Neural cell (in vitro differentiated cells): ENCODE measurements around the gene BRIP1. TPM values are rescaled to one million over a fixed set of nuclear protein-coding genes. Genes with fewer than 3 reads are reported as not detected.

Source experiments
- H2AFZ ChIP-seq: fragments of 200-600, 300-800 bp; sonication (generic), shearing (Covaris generic); 2 replicates; pipeline ENCODE4 v1.6.0; 2014; ENCODE audit warnings: low read depth, mild to moderate bottlenecking, antibody characterized with exemption, low read length, moderate library complexity
- H3F3A ChIP-seq: fragments of 200-600 bp; shearing (Covaris generic); 2 replicates; pipeline ENCODE4 v1.6.1; 2016; ENCODE audit warnings: mild to moderate bottlenecking, moderate library complexity, mixed read lengths, antibody characterized with exemption, low read length; ENCODE audit not compliant: insufficient read depth, poor library complexity, severe bottlenecking
- H3K27ac ChIP-seq: fragments of 200-600, 300-800 bp; sonication (generic), shearing (Covaris generic); 2 replicates; pipeline ENCODE4 v1.5.1; 2014; ENCODE audit warnings: mild to moderate bottlenecking, low read length, moderate library complexity
- H3K27me3 ChIP-seq: fragments of 300-800, 200-600 bp; sonication (generic), shearing (Covaris generic); 2 replicates; pipeline ENCODE4 v1.6.0; 2014; ENCODE audit warnings: mild to moderate bottlenecking, low read depth, low read length, moderate library complexity; ENCODE audit not compliant: insufficient read depth
- H3K36me3 ChIP-seq: fragments of 300-800, 200-600 bp; sonication (generic), shearing (Covaris generic); 2 replicates; pipeline ENCODE4 v1.5.1; 2014; ENCODE audit warnings: mild to moderate bottlenecking, antibody characterized with exemption, low read length, moderate library complexity; ENCODE audit not compliant: insufficient read depth
- H3K4me2 ChIP-seq: fragments of 300-800, 200-600 bp; sonication (generic), shearing (Covaris generic); 2 replicates; pipeline ENCODE4 v1.6.0; 2014; ENCODE audit warnings: mild to moderate bottlenecking, low read length
- H3K4me3 ChIP-seq: fragments of 300-800, 200-600 bp; sonication (generic), shearing (Covaris generic); 2 replicates; pipeline ENCODE4 v1.5.1; 2014; ENCODE audit warnings: mild to moderate bottlenecking, low read length, moderate library complexity
- H3K79me2 ChIP-seq: fragments of 200-600 bp; shearing (Covaris generic); replicated peaks from 2 replicates; pipeline ENCODE4 v1.6.0; 2014; ENCODE audit warnings: mild to moderate bottlenecking, low read length, moderate library complexity; ENCODE audit not compliant: insufficient read depth
- H3K9ac ChIP-seq: fragments of 300-800, 200-600 bp; sonication (generic), shearing (Covaris generic); 2 replicates; pipeline ENCODE4 v1.6.1; 2016; ENCODE audit warnings: mild to moderate bottlenecking, low read length, mixed read lengths
- H3K9me2 ChIP-seq: fragments of 200-600 bp; shearing (Covaris generic); 2 replicates; pipeline ENCODE4 v1.6.1; 2016; ENCODE audit warnings: mild to moderate bottlenecking, low read length, mixed read lengths; ENCODE audit not compliant: insufficient read depth
- H3K9me3 ChIP-seq: fragments of 200-600, 300-800 bp; sonication (generic), shearing (Covaris generic); 2 replicates; pipeline ENCODE4 v1.6.1; 2016; ENCODE audit warnings: mild to moderate bottlenecking, mixed run types, low read length, moderate library complexity, mixed read lengths
- H4K20me1 ChIP-seq: fragments of 200-600 bp; shearing (Covaris generic); 2 replicates; pipeline ENCODE4 v1.6.1; 2016; ENCODE audit warnings: mild to moderate bottlenecking, mixed run types; ENCODE audit not compliant: insufficient read depth
- CTCF ChIP-seq: fragments of 450-650 bp; IDR thresholded peaks from 2 replicates; pipeline ENCODE4 v1.5.1; 2014; ENCODE audit warnings: antibody characterized with exemption, mild to moderate bottlenecking, moderate library complexity; ENCODE audit not compliant: poor library complexity, severe bottlenecking
- EP300 ChIP-seq: fragments of 450-650 bp; conservative IDR thresholded peaks from 2 replicates; pipeline ENCODE4 v1.6.1; 2014; ENCODE audit warnings: antibody characterized with exemption, mild to moderate bottlenecking, moderate library complexity; ENCODE audit not compliant: poor library complexity, severe bottlenecking
- EZH2 ChIP-seq: fragments of 200-600, 300-800 bp; shearing (Covaris generic), sonication (generic); IDR thresholded peaks from 2 replicates; pipeline ENCODE4 v1.6.1; 2014; ENCODE audit warnings: antibody characterized with exemption, low read length, borderline replicate concordance, mild to moderate bottlenecking; ENCODE audit not compliant: insufficient read depth, poor library complexity, severe bottlenecking
- MXI1 ChIP-seq: fragments of 450-650 bp; conservative IDR thresholded peaks from 2 replicates; pipeline ENCODE4 v1.6.1; 2014; ENCODE audit warnings: antibody characterized with exemption, mild to moderate bottlenecking; ENCODE audit not compliant: poor library complexity, severe bottlenecking
- POLR2AphosphoS5 ChIP-seq: IDR thresholded peaks from 2 replicates; pipeline ENCODE4 v1.6.1; 2012
- RAD21 ChIP-seq: fragments of 450-650 bp; conservative IDR thresholded peaks from 2 replicates; pipeline ENCODE4 v1.6.1; 2014; ENCODE audit warnings: antibody characterized with exemption, mild to moderate bottlenecking, moderate library complexity
- REST ChIP-seq: IDR thresholded peaks from 2 replicates; pipeline ENCODE4 v1.6.1; 2012; ENCODE audit warnings: borderline replicate concordance
- SMC3 ChIP-seq: fragments of 450-650 bp; conservative IDR thresholded peaks from 2 replicates; pipeline ENCODE4 v1.6.1; 2014; ENCODE audit warnings: antibody characterized with exemption, mild to moderate bottlenecking, moderate library complexity; ENCODE audit not compliant: poor library complexity
- TAF1 ChIP-seq: IDR thresholded peaks from 2 replicates; pipeline ENCODE4 v1.6.1; 2012; ENCODE audit warnings: low read depth
- polyA plus RNA-seq: library from polyadenylated mRNA; depleted of rRNA; stranded (reverse); fragments of >200 nt; gene quantifications from 2 replicates; pipeline ENCODE4 v1.2.3, GENCODE V29; 2014

BRIP1 gene
- polyA plus RNA-seq, 1 donor from 2014 or later, result 0.47 TPM

GRCh38 chr17:61825448-61826137 is 37.7 kb downstream of the BRIP1 start:
- no peak overlapping the region for H3K27ac ChIP-seq
- no peaks in the 10 kb centered on the region for H3K9me3 ChIP-seq
- no peaks in the 10 kb centered on the region for H4K20me1 ChIP-seq
- no peak overlapping the region for H3K9ac ChIP-seq
- no peaks in the 10 kb centered on the region for H3K36me3 ChIP-seq
- no peaks in the 10 kb centered on the region for H3F3A ChIP-seq
- TF ChIP-seq MXI1, result no peak
- no peak for TF ChIP-seq SMC3
- no peak for TF ChIP-seq CTCF
- no peak for TF ChIP-seq EP300
- TF ChIP-seq RAD21, result no peak
- no peak for TF ChIP-seq REST
- TF ChIP-seq POLR2AphosphoS5, result no peak
- TF ChIP-seq EZH2, result no peak
- TF ChIP-seq TAF1, result no peak
- no peaks in the 10 kb centered on the region for H3K27me3 ChIP-seq
- H3K4me3 ChIP-seq, result no peak overlapping the region
- H3K79me2 ChIP-seq, result no peaks in the 10 kb centered on the region
- H2AFZ ChIP-seq, result no peak overlapping the region
- no peaks in the 10 kb centered on the region for H3K9me2 ChIP-seq
- H3K4me2 ChIP-seq, result no peak overlapping the region

GRCh38 chr17:61822326-61823285 is 40.7 kb downstream of the BRIP1 start:
- Histone ChIP-seq H3K9me3 (no peaks in the 10 kb centered on the region), H3K9ac (no peak overlapping the region), H3K4me2 (no peak overlapping the region), H3K79me2 (no peaks in the 10 kb centered on the region), H3K27me3 (no peaks in the 10 kb centered on the region), H4K20me1 (no peaks in the 10 kb centered on the region), H3K36me3 (no peaks in the 10 kb centered on the region), H3K27ac (no peak overlapping the region), H3K9me2 (no peaks in the 10 kb centered on the region), H3F3A (no peaks in the 10 kb centered on the region), H2AFZ (no peak overlapping the region), H3K4me3 (no peak overlapping the region)
- TF ChIP-seq RAD21 (no peak), SMC3 (no peak), MXI1 (no peak), REST (no peak), EZH2 (no peak), EP300 (no peak), POLR2AphosphoS5 (no peak), CTCF (no peak), TAF1 (no peak)
